ENCODE data around the gene RASSF3. TPM values are rescaled to one million over a fixed set of nuclear protein-coding genes. Genes with fewer than 3 reads are reported as not detected.

RASSF3 gene
- total RNA-seq, 1 experiment from 2014 or later: 13.4 TPM

DNA sequence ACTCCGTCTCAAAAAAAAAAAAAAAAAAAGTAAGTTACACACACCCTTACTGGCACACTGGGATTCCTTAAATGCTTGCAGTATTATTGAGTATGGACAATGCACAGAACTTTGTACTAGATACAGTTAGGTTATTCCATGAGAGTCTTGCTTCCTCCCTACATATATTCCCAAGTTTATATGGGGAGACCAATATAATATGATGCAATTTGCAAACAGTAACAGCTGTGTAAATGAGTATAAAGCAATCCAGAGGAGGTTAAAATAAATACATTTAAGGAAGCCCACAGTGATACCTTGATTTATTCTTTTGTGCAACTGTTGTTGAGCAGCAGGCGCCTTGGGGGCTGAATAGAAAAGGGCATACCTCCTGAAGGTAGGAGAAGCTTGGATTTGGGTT is 26.6 kb downstream of the RASSF3 start:
- Histone ChIP-seq H3K27me3 (ENCODE audit: low read length) (no peaks in the 10 kb centered on the region), H4K20me1 (ENCODE audit: low read length) (no peaks in the 10 kb centered on the region), H3K4me3 (ENCODE audit: low read length) (no peak overlapping the region), H3K79me2 (ENCODE audit: low read length) (peaks cover 57% of the 10 kb centered on the region), H3K9ac (ENCODE audit: low read length) (no peak overlapping the region), H3F3A (ENCODE audit: low read length, unreplicated experiment) (no peaks in the 10 kb centered on the region), H2AFZ (ENCODE audit: low read length) (no peak overlapping the region), H3K9me2 (replicated peaks; ENCODE audit: low read length) (no peaks in the 10 kb centered on the region), H3K27ac (ENCODE audit: low read length) (no peak overlapping the region), H3K36me3 (ENCODE audit: low read depth, low read length) (no peaks in the 10 kb centered on the region), H3K4me2 (ENCODE audit: low read length) (no peak overlapping the region), H3K4me1 (ENCODE audit: insufficient read depth, low read length) (peaks cover 20% of the 10 kb centered on the region), H3K9me3 (ENCODE audit: low read length) (no peaks in the 10 kb centered on the region)
- no TSS peak for BruUV-seq (replicated peaks)
- DNase-seq (no peak), ATAC-seq (no peak)
- TF ChIP-seq, protein P1, sequence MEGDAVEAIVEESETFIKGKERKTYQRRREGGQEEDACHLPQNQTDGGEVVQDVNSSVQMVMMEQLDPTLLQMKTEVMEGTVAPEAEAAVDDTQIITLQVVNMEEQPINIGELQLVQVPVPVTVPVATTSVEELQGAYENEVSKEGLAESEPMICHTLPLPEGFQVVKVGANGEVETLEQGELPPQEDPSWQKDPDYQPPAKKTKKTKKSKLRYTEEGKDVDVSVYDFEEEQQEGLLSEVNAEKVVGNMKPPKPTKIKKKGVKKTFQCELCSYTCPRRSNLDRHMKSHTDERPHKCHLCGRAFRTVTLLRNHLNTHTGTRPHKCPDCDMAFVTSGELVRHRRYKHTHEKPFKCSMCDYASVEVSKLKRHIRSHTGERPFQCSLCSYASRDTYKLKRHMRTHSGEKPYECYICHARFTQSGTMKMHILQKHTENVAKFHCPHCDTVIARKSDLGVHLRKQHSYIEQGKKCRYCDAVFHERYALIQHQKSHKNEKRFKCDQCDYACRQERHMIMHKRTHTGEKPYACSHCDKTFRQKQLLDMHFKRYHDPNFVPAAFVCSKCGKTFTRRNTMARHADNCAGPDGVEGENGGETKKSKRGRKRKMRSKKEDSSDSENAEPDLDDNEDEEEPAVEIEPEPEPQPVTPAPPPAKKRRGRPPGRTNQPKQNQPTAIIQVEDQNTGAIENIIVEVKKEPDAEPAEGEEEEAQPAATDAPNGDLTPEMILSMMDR (conservative IDR thresholded peaks at IDR 0.05; ENCODE audit: low read depth, low read length): no peak
- no peak for TF ChIP-seq EZH2 (IDR thresholded peaks at IDR 0.05; ENCODE audit: low read length, unreplicated experiment)
- no peak for TF ChIP-seq EZH2phosphoT487 (IDR thresholded peaks at IDR 0.05; ENCODE audit: borderline replicate concordance, low read length)
- POLR2A ChIA-PET (ENCODE audit: unreplicated experiment): no interaction called here
- intact Hi-C loops (cut with micrococcal nuclease): no loop called here
- CTCF ChIA-PET: no interaction called here

DNA sequence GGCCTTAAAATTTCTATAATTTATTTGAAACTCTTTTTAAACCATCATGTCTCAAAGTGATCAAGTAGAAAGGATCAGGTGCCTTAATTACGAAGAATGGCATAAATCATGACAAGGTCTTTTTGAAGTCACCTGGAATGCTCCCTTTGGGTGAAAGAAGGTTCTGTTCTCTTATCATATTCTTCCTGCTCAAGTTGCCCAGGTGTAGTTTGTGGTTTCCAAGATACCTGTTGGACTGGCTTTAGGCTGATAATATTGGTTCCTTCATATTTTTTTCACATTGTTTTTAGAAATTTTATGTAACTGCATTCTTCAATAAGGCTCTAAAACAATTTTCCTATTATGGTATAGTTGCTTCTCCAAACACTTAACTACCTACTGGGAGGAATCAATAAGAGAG is 29.2 kb downstream of the RASSF3 start:
- intact Hi-C loops (cut with micrococcal nuclease): no loop called here
- no peak overlapping the region for H3K4me2 ChIP-seq (ENCODE audit: low read length)
- DNase-seq: no peak
- TF ChIP-seq, protein P1 (conservative IDR thresholded peaks at IDR 0.05; ENCODE audit: low read depth, low read length): no peak
- TF ChIP-seq EZH2phosphoT487 (IDR thresholded peaks at IDR 0.05; ENCODE audit: borderline replicate concordance, low read length): no peak
- no peak for TF ChIP-seq EZH2 (IDR thresholded peaks at IDR 0.05; ENCODE audit: low read length, unreplicated experiment)
- no peaks in the 10 kb centered on the region for H3K27me3 ChIP-seq (ENCODE audit: low read length)
- H3F3A ChIP-seq (ENCODE audit: low read length, unreplicated experiment): no peaks in the 10 kb centered on the region
- no peak overlapping the region for H3K9ac ChIP-seq (ENCODE audit: low read length)
- no peaks in the 10 kb centered on the region for H3K9me3 ChIP-seq (ENCODE audit: low read length)
- no peak for ATAC-seq
- no peaks in the 10 kb centered on the region for H4K20me1 ChIP-seq (ENCODE audit: low read length)
- no peaks in the 10 kb centered on the region for H3K9me2 ChIP-seq (replicated peaks; ENCODE audit: low read length)
- H3K79me2 ChIP-seq (ENCODE audit: low read length): peaks cover 46% of the 10 kb centered on the region
- BruUV-seq (replicated peaks): no TSS peak
- H3K4me1 ChIP-seq (ENCODE audit: insufficient read depth, low read length): peaks cover 10% of the 10 kb centered on the region
- H3K27ac ChIP-seq (ENCODE audit: low read length): no peak overlapping the region
- CTCF ChIA-PET: no interaction called here
- H3K4me3 ChIP-seq (ENCODE audit: low read length): no peak overlapping the region
- H2AFZ ChIP-seq (ENCODE audit: low read length): no peak overlapping the region
- POLR2A ChIA-PET (ENCODE audit: unreplicated experiment): no interaction called here
- no peaks in the 10 kb centered on the region for H3K36me3 ChIP-seq (ENCODE audit: low read depth, low read length)

DNA sequence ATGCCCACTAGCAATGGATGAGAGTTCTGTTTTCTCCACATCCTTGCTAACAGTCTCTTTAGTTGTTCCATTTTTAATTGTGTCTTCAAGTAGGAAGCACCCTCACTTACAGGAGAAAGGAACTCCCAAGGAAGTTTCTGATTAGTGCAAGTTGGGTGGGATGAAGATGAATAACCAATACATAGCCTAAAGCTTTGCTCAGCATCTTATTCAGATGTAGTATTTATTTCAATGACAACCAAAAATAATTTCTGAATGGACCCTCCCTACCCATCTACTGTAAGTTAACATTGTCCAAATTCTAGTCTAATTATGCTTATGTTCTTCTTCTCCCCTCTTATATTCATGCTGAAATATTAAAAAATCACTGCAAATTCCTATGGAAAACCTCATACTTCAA is 36.0 kb downstream of the RASSF3 start:
- Histone ChIP-seq H4K20me1 (ENCODE audit: low read length) (no peaks in the 10 kb centered on the region), H3K27ac (ENCODE audit: low read length) (no peak overlapping the region), H3K27me3 (ENCODE audit: low read length) (no peaks in the 10 kb centered on the region), H2AFZ (ENCODE audit: low read length) (no peak overlapping the region), H3K36me3 (ENCODE audit: low read depth, low read length) (no peaks in the 10 kb centered on the region), H3K9me3 (ENCODE audit: low read length) (no peaks in the 10 kb centered on the region), H3K4me1 (ENCODE audit: insufficient read depth, low read length) (peaks cover 12% of the 10 kb centered on the region), H3K9me2 (replicated peaks; ENCODE audit: low read length) (no peaks in the 10 kb centered on the region), H3K4me3 (ENCODE audit: low read length) (no peak overlapping the region), H3K9ac (ENCODE audit: low read length) (no peak overlapping the region), H3K4me2 (ENCODE audit: low read length) (no peak overlapping the region), H3K79me2 (ENCODE audit: low read length) (peaks cover 15% of the 10 kb centered on the region; the same call in 1 of the 2 replicates), H3F3A (ENCODE audit: low read length, unreplicated experiment) (no peaks in the 10 kb centered on the region)
- DNase-seq: no peak
- intact Hi-C loops (cut with micrococcal nuclease): no loop called here
- ChIA-PET POLR2A (ENCODE audit: unreplicated experiment) (no interaction called here), CTCF (no interaction called here)
- TF ChIP-seq, protein P1 (conservative IDR thresholded peaks at IDR 0.05; ENCODE audit: low read depth, low read length): no peak
- TF ChIP-seq EZH2 (IDR thresholded peaks at IDR 0.05; ENCODE audit: low read length, unreplicated experiment): no peak
- no peak for TF ChIP-seq EZH2phosphoT487 (IDR thresholded peaks at IDR 0.05; ENCODE audit: borderline replicate concordance, low read length)
- no peak for ATAC-seq
- BruUV-seq (replicated peaks): no TSS peak
